Measurements from ENCODE around the gene EOGT. TPM values are rescaled to one million over a fixed set of nuclear protein-coding genes. Genes with fewer than 3 reads are reported as not detected.

EOGT gene
- total and polyA plus RNA-seq, 2 of the 4 experiments (the other 2 are of a cell fraction): 12.3 to 41.2 TPM

GRCh38 chr3:69013253-69014021 is at the start of gene EOGT (continued):
- TF ChIP-seq USF2 (IDR thresholded peaks at IDR 0.05; ENCODE audit: low read depth, low read length): peak; percentile 75
- TF ChIP-seq FOS (IDR thresholded peaks at IDR 0.05; ENCODE audit: low read depth, low read length): no peak

- BruUV-seq (replicated peaks): no TSS peak
- Histone ChIP-seq H2AK5ac (ENCODE audit: low read depth, low read length) (no peak overlapping the region), H2BK5ac (ENCODE audit: low read depth, low read length, poor library complexity, severe bottlenecking) (no peak overlapping the region), H2AFZ (replicated peaks; ENCODE audit: low read length, poor library complexity) (no peak overlapping the region), H3K27ac (ENCODE audit: insufficient read depth, low read length) (no peak overlapping the region), H3K9ac (ENCODE audit: low read depth, low read length) (no peak overlapping the region), H3K9me3 (ENCODE audit: control insufficient read depth, insufficient read depth, low read length) (no peaks in the 10 kb centered on the region), H3K4me1 (ENCODE audit: control insufficient read depth, insufficient read depth, low read length) (no peaks in the 10 kb centered on the region), H4K8ac (ENCODE audit: low read depth in 2 of 2, low read length in 2 of 2) (no peak overlapping the region), H2BK15ac (ENCODE audit: low read depth, low read length) (no peak overlapping the region), H3K4ac (ENCODE audit: low read depth, low read length) (no peak overlapping the region), H2AK9ac (replicated peaks; ENCODE audit: low read depth, low read length, poor library complexity) (no peak overlapping the region), H3K14ac (replicated peaks; ENCODE audit: low read depth, low read length) (no peak overlapping the region), H2BK20ac (ENCODE audit: low read depth, low read length) (no peak overlapping the region), H4K20me1 (ENCODE audit: insufficient read depth, low read length) (no peaks in the 10 kb centered on the region), H4K5ac (ENCODE audit: low read depth, low read length) (no peak overlapping the region), H3K79me1 (ENCODE audit: low read depth in 1 of 2, low read length in 2 of 2) (peaks cover 0 to 11% of the 10 kb centered on the region in 2 experiments; a peak in 2 of 4 replicates), H3K56ac (ENCODE audit: extremely low read depth, insufficient read depth, low read length) (no peak overlapping the region), H3K27me3 (ENCODE audit: control insufficient read depth, insufficient read depth, low read length) (no peaks in the 10 kb centered on the region), H2BK120ac (ENCODE audit: low read depth, low read length) (no peak overlapping the region), H3K4me2 (ENCODE audit: low read depth, low read length) (no peak overlapping the region), H3K18ac (ENCODE audit: low read depth, low read length) (no peak overlapping the region), H3K4me3 (ENCODE audit: insufficient read depth, low read depth, low read length) (no peak overlapping the region), H4K91ac (ENCODE audit: insufficient read depth, low read depth, low read length) (no peak overlapping the region), H3K9me1 (ENCODE audit: insufficient read depth, low read length) (no peaks in the 10 kb centered on the region), H3K36me3 (ENCODE audit: control insufficient read depth, insufficient read depth, low read length) (peaks cover 28% of the 10 kb centered on the region), H3K23ac (ENCODE audit: low read depth, low read length) (no peak overlapping the region)
- no peak for ATAC-seq (ENCODE audit: low read depth)
- in situ Hi-C loops (cut with MboI; ENCODE audit: low sequenced_read_pairs): no loop called here
- no peak for TF ChIP-seq RFX5 (IDR thresholded peaks at IDR 0.05; ENCODE audit: low read depth, low read length)
- no peak for TF ChIP-seq POLR2A (IDR thresholded peaks at IDR 0.05; ENCODE audit: low read depth, low read length)
- TF ChIP-seq NFE2L2 (IDR thresholded peaks at IDR 0.05; ENCODE audit: low read depth, low read length): no peak
- no peak for TF ChIP-seq MAZ (IDR thresholded peaks at IDR 0.05; ENCODE audit: borderline replicate concordance, low read depth, low read length)
- intact Hi-C loops (cut with micrococcal nuclease): no loop called here
- ChIA-PET POLR2A (ENCODE audit: unreplicated experiment) (interaction anchor here (0.5 kb wide), 1 partner anchor 32 kb away, joined by 4 read pairs; no protein-coding TSS in a partner anchor), CTCF (interaction anchor here (0.7 kb wide), 1 partner anchor 33 kb away, joined by 3 read pairs; no protein-coding TSS in a partner anchor)
- DNase-seq: no peak
- dilution Hi-C loops (cut with HindIII; ENCODE audit: low sequenced_read_pairs, unreplicated experiment): no loop called here
Measured at GRCh38 chr3:69059688-69060087, 46.2 kb upstream of the EOGT start.

All from IMR-90 (cell line).